Measurements from ENCODE around the gene ICAM2.

GRCh38 chr17:64015447-64015846, 5.0 kb downstream of the ICAM2 start:
- TF ChIP-seq CTCF (IDR thresholded peaks at IDR 0.05) = no peak
- no peak for TF ChIP-seq POLR2A (IDR thresholded peaks at IDR 0.05)
- TF ChIP-seq POLR2AphosphoS5 (IDR thresholded peaks at IDR 0.05) = no peak
